ENCODE results near the gene TRPM1. TPM values are rescaled to one million over a fixed set of nuclear protein-coding genes. Genes with fewer than 3 reads are reported as not detected.

TRPM1 gene
- total RNA-seq, 6 experiments from 2014 or later = not detected

DNA sequence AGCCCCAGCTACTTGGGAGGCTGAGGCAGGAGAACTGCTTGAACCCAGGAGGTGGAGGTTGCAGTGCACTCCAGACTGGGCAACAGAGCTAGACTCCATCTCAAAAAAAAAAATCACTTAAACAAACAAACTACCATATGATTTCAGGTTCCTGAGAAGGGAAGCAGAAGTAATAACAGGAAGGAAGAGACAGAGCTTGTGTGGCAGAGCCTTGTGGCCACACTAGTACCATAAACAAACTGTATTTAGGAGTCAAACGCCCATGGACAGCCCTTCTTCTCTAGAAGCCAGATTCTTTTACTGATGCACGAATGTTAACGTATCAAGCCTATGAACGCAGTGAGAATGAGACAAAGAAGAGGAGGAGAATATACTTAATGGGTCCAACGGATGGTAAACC lies 122.1 kb downstream of the TRPM1 start:
- WGBS (ENCODE audit: insufficient coverage, low coverage, low lambda C conversion rate, missing lambda C conversion rate) = 86% methylated on average over 5 of the region's 5 CpGs
- Histone ChIP-seq H3K9me3 (no peaks in the 10 kb centered on the region), H3K4me3 (no peak overlapping the region), H3K36me3 (peaks cover 0 to 18% (median 1%) of the 10 kb centered on the region in 4 donors), H3K27me3 (no peaks in the 10 kb centered on the region), H3K4me1 (peaks cover 0 to 7% (median 0%) of the 10 kb centered on the region in 4 donors), H3K27ac (no peak overlapping the region)
- TF ChIP-seq, protein P1, sequence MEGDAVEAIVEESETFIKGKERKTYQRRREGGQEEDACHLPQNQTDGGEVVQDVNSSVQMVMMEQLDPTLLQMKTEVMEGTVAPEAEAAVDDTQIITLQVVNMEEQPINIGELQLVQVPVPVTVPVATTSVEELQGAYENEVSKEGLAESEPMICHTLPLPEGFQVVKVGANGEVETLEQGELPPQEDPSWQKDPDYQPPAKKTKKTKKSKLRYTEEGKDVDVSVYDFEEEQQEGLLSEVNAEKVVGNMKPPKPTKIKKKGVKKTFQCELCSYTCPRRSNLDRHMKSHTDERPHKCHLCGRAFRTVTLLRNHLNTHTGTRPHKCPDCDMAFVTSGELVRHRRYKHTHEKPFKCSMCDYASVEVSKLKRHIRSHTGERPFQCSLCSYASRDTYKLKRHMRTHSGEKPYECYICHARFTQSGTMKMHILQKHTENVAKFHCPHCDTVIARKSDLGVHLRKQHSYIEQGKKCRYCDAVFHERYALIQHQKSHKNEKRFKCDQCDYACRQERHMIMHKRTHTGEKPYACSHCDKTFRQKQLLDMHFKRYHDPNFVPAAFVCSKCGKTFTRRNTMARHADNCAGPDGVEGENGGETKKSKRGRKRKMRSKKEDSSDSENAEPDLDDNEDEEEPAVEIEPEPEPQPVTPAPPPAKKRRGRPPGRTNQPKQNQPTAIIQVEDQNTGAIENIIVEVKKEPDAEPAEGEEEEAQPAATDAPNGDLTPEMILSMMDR (IDR thresholded peaks at IDR 0.05) = no peak
- TF ChIP-seq POLR2A (IDR thresholded peaks at IDR 0.05) = no peak
- intact Hi-C loops (cut with DNase I) = loop anchor here in 1 of 2 donors (10.0 kb wide), 1 partner anchor 155 kb away; no protein-coding TSS in a partner anchor
- peak in 3 of 4 donors; percentile 26 to 51 (median 41) for ATAC-seq
- DNase-seq = no peak

DNA sequence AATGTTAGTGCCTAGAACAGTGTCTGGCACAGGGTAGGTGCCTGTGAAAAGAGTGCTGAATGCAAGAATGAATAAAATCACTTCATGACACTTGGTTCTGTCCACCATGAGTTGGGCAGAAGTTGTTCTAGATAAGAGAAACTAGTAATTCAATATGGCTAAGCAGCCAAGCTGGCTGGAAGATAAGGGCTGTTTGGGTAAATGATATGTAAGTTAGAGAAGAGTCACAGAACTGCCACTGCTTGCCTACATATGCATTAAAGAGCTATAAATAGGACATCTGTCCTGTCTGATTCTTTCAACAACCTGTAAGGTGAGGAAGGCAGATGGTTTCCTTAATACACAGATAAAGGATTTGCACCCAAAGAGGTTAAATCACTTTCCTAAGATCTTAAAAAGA lies 123.2 kb downstream of the TRPM1 start:
- no peak for TF ChIP-seq POLR2A (IDR thresholded peaks at IDR 0.05)
- TF ChIP-seq, protein P1 (IDR thresholded peaks at IDR 0.05) = no peak
- intact Hi-C loops (cut with DNase I) = loop anchor here in 1 of 2 donors (10.0 kb wide), 1 partner anchor 156 kb away; no protein-coding TSS in a partner anchor
- Histone ChIP-seq H3K27me3 (no peaks in the 10 kb centered on the region), H3K27ac (no peak overlapping the region), H3K36me3 (peaks cover 0 to 30% (median 8%) of the 10 kb centered on the region in 4 donors), H3K9me3 (no peaks in the 10 kb centered on the region), H3K4me3 (no peak overlapping the region), H3K4me1 (peaks cover 0 to 3% (median 0%) of the 10 kb centered on the region in 4 donors)
- DNase-seq (no peak), ATAC-seq (no peak)

DNA sequence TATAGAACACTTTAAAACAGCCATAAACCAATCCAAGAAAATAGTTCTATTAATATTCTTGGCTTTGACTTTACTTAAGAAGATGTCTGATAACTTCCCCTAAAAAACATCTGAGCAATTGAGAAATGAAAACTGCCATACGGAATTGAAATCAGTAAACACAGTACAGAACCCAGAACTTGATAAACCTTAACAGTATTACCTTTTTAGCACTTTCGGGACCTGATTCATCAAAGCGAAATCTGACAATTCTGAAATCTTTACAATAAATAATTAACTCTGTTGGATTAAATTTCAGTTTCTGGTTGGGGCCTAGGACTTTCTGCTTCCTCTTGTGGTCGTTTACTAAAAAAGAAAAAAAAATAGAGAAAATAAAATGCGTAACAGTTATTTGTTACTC lies 127.4 kb downstream of the TRPM1 start:
- intact Hi-C loops (cut with DNase I) = loop anchor here in 1 of 2 donors (10.0 kb wide), 1 partner anchor 161 kb away; no protein-coding TSS in a partner anchor
- TF ChIP-seq POLR2A (IDR thresholded peaks at IDR 0.05) = no peak
- TF ChIP-seq, protein P1 (IDR thresholded peaks at IDR 0.05) = no peak

DNA sequence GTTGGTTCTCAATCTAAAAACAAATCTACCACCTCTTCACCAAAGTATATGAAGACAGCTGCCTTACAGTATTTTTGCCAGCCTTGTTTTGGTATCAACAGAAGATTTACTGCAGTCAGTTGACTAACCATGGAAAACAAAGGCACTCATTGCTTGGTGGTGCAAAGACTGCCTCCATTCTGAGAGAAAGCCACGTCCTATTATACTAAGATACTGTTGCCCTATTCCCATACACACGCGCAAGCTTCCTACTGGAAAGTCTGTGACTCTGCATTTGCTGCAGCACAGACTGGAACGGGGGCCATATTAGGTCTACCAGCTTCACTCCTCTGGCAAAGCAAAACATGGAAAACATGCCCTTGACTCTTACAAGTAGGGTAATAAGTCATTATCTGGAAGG lies 128.1 kb downstream of the TRPM1 start:
- TF ChIP-seq POLR2A (IDR thresholded peaks at IDR 0.05) = no peak
- TF ChIP-seq, protein P1 (IDR thresholded peaks at IDR 0.05) = no peak
- Histone ChIP-seq H3K4me3 (no peak overlapping the region), H3K4me1 (peaks cover 0 to 16% (median 0%) of the 10 kb centered on the region in 4 donors), H3K27me3 (no peaks in the 10 kb centered on the region), H3K27ac (no peak overlapping the region), H3K36me3 (peaks cover 0 to 35% (median 10%) of the 10 kb centered on the region in 4 donors), H3K9me3 (no peaks in the 10 kb centered on the region)
- intact Hi-C loops (cut with DNase I) = loop anchor here in 1 of 2 donors (10.0 kb wide), 1 partner anchor 161 kb away; no protein-coding TSS in a partner anchor
- DNase-seq (no peak), ATAC-seq (no peak)
- 82% methylated on average over 4 of the region's 4 CpGs for WGBS (ENCODE audit: insufficient coverage, low coverage, low lambda C conversion rate, missing lambda C conversion rate)

More for the DNA sequence above, 127.4 kb downstream of the TRPM1 start:
- Histone ChIP-seq H3K4me1 (peaks cover 0 to 10% (median 0%) of the 10 kb centered on the region in 4 donors), H3K27me3 (no peaks in the 10 kb centered on the region), H3K9me3 (no peaks in the 10 kb centered on the region), H3K4me3 (no peak overlapping the region), H3K27ac (no peak overlapping the region), H3K36me3 (peaks cover 0 to 35% (median 10%) of the 10 kb centered on the region in 4 donors)
- ATAC-seq (no peak), DNase-seq (no peak)
- WGBS (ENCODE audit: insufficient coverage, low coverage, low lambda C conversion rate, missing lambda C conversion rate) = 68% methylated on average over 5 of the region's 5 CpGs
